Activated naive CD4-positive, alpha-beta T cell treated with Interleukin-2 at 50 U/mL for 16 hours (primary cell): ENCODE results near the gene GDPGP1.
"Not testable (repeated sequence)": the region's sequence is repeated elsewhere in the genome, so short reads cannot be mapped to it uniquely, and the experiment has no call there.

Experiments
- DNase-seq: peaks from one replicate; pipeline ENCODE4 v3.0.0-alpha.2; 2020

Gene GDPGP1

GRCh38 chr15:90227336-90227735, 6.7 kb upstream of the GDPGP1 start:
- no peak for DNase-seq

- DNase-seq: no peak
These were observed 5.9 kb upstream of the GDPGP1 start for GRCh38 chr15:90227816-90228772.

GRCh38 chr15:90228960-90229359, 5.0 kb upstream of the GDPGP1 start:
- DNase-seq: no peak

DNA sequence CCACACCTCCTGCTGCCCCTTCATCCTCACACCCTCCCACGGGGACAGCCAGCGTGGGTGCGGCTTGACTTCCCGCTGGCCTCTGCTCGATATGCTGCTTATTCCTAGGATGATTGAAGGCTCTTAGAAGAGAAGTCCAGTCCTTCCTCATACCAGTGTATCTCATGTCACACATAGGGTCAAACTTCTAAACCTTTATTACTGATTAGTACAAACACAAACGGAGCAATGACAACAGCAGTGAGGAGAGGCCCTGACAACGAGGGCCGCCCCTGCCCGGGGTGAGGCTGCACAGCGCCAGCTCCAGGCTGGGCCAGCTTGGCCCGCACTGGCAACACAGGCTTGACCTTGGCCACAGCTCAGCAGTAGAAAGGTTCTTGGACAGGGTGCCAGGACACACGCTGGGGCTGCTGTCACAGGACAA, 3.9 kb upstream of the GDPGP1 start:
- no peak for DNase-seq

DNA sequence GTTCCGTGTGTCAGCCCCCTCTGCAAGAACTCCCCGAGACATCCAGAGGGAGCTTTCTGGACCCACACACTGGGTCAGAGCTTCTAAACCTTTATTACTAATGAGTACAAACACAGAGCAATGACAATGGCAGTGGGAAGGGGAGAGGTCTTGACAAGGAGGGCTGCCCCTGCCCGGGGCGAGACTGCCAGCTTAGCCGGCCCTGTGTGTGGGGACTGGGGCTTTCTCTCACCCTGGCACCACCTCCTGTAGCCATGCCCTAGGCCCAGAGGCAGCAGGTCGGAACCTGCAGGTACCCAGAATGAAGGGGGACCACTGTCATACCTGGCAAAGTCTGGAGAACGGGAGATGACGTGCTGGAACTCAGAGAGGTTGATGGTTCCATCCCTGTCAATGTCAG, 3.4 kb upstream of the GDPGP1 start:
- DNase-seq: no peak

GRCh38 chr15:90231028-90232017, 2.7 kb upstream of the GDPGP1 start:
- peak; percentile 72 for DNase-seq

DNA sequence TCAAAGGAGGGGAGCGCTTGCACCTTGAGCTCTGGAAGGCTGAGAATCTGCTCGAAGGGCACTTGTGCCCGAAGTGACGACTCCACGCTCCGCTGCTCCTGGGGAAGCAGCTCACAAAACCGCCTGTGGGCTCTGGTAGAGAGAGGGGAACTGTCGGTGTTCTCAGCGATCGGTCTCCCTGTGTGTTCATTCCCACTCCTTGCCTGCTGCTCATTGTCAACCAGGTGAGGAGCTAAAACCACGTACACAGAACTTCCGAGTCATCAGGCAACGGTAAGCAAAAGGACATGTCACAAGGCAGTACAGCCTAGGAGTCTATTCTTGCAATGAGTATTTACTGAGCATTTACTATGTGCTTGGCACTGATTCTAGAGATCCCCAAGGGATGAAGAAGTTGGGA, 1.8 kb upstream of the GDPGP1 start:
- no peak for DNase-seq

GRCh38 chr15:90232941-90233386, 1.0 kb upstream of the GDPGP1 start:
- no peak for DNase-seq

GRCh38 chr15:90233387-90234095, 468 bp upstream of the GDPGP1 start, which contains the start of gene CIB1:
CIB1 (minus strand) TSS chr15:90233941; CDS start chr15:90233885, 56 bp downstream.
- DNase-seq: peak; percentile 98

- DNase-seq: no peak
These were observed 5.4 kb downstream of the GDPGP1 start for GRCh38 chr15:90239371-90239770.

DNA sequence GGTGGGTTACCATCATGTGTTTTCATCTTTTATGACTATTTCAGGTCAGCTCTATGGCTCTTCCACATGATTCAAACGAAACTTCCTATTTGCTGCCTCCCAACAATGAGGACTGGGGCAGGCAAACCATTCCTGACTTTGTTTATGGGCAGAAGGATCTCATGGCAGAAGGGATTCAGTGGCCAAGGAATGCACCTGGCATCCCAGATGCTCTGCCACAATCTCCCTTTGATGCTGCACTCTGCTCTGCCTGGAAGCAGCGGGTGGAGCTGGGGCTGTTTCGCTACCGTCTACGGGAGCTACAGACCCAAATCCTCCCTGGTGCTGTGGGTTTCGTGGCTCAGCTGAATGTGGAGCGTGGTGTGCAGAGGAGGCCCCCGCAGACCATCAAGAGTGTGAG, 6.8 kb downstream of the GDPGP1 start:
- no peak for DNase-seq

GRCh38 chr15:90241343-90242192, 7.6 kb downstream of the GDPGP1 start:
- DNase-seq: no peak

DNA sequence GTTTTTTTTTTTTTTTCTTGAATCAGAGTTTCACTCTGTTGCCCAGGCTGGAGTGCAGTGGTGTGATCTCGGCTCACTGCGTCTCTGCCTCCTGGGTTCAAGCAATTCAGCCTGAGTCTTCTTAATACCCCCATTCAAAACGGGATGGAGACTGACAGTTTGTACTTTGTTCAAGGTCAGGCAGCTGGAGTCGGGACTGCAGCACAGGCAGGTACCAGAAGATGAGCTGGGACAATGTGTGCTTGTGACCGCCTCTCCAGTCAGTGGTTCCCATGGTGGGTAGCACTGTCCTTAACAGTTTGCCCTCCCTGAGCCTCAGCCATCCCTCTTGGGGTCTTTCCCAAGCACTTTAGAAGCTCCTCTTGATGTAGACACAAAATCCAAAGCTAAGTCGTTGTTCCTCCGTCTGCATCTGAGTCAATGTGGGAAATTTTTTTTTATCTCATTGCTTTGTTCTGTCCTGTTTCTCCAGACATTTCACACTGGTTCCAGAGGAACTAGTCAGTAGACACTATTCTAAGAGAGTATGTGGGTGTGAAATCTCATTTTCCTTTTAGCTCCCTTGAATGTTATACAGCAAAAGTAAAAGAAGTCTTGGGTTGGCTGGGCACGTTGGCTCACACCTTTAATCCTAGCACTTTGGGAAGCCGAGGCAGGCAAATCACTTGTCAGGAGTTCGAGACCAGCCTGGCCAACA, 10.1 kb downstream of the GDPGP1 start:
- no peak for DNase-seq

DNA sequence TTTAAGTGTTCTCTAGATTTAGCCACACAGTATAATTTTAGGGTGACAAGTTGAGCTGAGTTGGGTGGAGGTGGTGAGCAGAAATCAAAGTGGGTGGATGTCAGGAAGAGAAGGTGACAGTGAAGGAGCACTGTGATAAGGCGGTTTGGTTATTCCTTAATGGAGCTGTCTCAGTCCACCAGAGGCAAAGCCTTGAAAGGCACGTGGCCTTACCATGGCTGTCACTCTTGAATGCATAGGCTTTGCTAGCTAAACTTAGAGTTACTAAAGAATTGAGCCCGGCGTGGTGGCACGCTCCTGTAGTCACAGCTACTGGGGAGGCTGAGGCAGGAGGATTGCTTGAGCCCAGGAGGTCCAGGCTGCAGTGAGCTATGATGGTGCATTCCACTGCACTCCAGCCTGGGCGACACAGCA, 14.8 kb downstream of the GDPGP1 start:
- DNase-seq: no peak

- DNase-seq: peak; percentile 78
These were observed 15.3 kb downstream of the GDPGP1 start, which contains the start of gene TTLL13 for GRCh38 chr15:90249203-90249863. TTLL13 (plus strand) TSS chr15:90249556; CDS start chr15:90250631, 1,075 bp downstream.

- DNase-seq: no peak
These were observed 23.8 kb downstream of the GDPGP1 start for GRCh38 chr15:90257776-90258175.

DNA sequence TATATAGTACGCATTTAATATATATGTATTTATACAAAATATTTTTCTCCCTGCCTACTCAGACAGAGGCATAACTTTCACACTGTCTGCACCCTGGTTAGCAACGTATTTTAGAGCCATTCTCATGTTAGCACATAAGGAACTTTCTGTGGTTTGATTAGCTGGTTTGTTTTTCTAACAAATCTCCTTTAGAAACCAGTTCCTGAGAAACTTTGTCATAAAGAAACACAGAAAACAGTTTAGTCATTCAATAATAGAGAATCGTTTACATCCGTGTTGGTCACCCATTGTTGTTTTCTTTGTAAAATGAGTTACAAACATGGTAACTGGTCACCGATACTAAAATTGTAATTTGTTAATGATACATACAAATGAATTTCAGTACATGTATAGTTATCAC, 25.5 kb downstream of the GDPGP1 start:
- DNase-seq: no peak

DNA sequence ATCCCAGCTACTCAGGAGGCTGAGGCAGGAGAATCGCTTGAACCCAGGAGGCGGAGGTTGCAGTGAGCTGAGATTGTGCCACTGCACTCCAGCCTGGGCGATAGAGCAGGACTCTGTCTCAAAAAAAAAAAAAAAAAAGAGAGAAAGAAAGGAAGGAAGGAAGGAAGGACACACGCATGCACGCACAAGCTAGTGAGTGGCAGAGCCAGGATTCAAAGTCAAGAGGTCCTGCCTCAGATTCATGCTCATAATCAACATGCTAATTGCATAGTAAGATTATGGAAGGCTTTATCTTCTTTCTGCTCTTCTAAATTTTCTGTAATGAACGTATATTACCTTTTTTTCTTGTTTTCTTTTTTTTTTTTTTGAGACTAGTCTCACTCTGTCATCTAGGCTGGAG, 26.7 kb downstream of the GDPGP1 start:
- DNase-seq: not testable (repeated sequence)

DNA sequence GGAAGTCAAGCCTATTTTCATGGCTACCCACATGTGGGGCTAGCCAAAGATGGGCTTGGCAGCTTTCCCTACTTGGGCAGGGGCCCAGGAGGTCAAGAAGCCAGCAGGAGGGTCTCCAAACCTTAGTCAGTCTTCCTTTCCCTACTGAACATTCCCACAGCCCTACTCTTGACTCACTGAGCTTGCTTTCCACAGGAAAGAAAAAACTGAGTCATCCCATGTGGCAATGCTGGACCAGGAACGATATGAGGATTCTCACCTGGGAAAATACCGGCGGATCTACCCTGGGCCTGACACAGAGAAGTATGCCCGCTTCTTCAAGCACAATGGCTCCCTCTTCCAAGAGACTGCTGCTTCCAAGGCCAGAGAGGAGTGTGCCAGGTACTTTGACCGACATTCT, 27.8 kb downstream of the GDPGP1 start:
- DNase-seq: no peak

DNA sequence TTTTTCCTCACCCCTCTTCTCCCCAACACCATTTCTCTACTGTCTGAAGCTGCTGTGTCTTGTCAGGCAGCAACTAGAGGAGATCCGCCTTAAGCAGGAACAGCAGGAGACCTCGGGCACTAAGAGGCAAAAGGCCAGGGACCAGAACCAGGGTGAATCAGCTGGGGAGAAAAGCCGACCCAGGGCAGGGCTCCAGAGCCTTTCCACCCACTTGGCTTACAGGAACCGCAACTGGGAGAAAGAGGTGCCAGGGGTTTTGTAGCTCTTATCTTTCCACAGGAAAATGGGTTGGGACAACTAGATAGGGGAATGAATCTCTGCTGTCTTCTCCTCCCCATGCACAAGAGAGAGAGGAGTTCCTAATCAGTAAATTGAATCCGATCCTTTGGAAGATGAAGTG, 28.4 kb downstream of the GDPGP1 start:
- no peak for DNase-seq
